GM19452 (cell line): ENCODE data around the gene CD63.

Source experiments
- ATAC-seq: cut with Tn5 transposase; IDR thresholded peaks from one replicate; pipeline ENCODE4 v1.9.1; 2021; ENCODE audit not compliant: unreplicated experiment

Gene CD63

GRCh38 chr12:55706568-55707218, 22.1 kb downstream of the CD63 start:
- no peak for ATAC-seq

- no peak for ATAC-seq
Measured at GRCh38 chr12:55705782-55706402, 22.9 kb downstream of the CD63 start.

- ATAC-seq = no peak
Measured at GRCh38 chr12:55704824-55705718, 23.7 kb downstream of the CD63 start.

GRCh38 chr12:55703901-55704761, 24.7 kb downstream of the CD63 start:
- no peak for ATAC-seq

GRCh38 chr12:55703288-55703687, 25.5 kb downstream of the CD63 start:
- ATAC-seq = no peak

- ATAC-seq = no peak
Measured at GRCh38 chr12:55702861-55703260, 25.9 kb downstream of the CD63 start.

GRCh38 chr12:55700255-55701018, 28.4 kb downstream of the CD63 start:
- ATAC-seq = no peak

- ATAC-seq = no peak
Measured at GRCh38 chr12:55699471-55700055, 29.2 kb downstream of the CD63 start.

- no peak for ATAC-seq
Measured at GRCh38 chr12:55698965-55699364, 29.8 kb downstream of the CD63 start.

- no peak for ATAC-seq
Measured at GRCh38 chr12:55698241-55698955, 30.4 kb downstream of the CD63 start.

GRCh38 chr12:55697686-55698085, 31.1 kb downstream of the CD63 start:
- ATAC-seq = no peak

- ATAC-seq = no peak
Measured at GRCh38 chr12:55696796-55697462, 31.9 kb downstream of the CD63 start.

- no peak for ATAC-seq
Measured at GRCh38 chr12:55696141-55696540, 32.7 kb downstream of the CD63 start.

GRCh38 chr12:55695349-55695748, 33.5 kb downstream of the CD63 start:
- no peak for ATAC-seq

GRCh38 chr12:55694651-55695050, 34.2 kb downstream of the CD63 start:
- no peak for ATAC-seq

GRCh38 chr12:55694188-55694515, 34.7 kb downstream of the CD63 start:
- no peak for ATAC-seq

GRCh38 chr12:55693323-55694187, 35.3 kb downstream of the CD63 start:
- no peak for ATAC-seq
